Keratinocyte (primary cell): Measurements from ENCODE around the gene MEIOC.

Source experiments
- EZH2 ChIP-seq: IDR thresholded peaks from one replicate; pipeline ENCODE4 v1.6.1; 2012; ENCODE audit warnings: inconsistent platforms, mild to moderate bottlenecking, low read length, moderate library complexity
- TF ChIP-seq, protein P1 (sequence below), 3 experiments: IDR thresholded peaks in 1 of 3; conservative IDR thresholded peaks in 1 of 3; optimal IDR thresholded peaks in 1 of 3; 2 replicates in 2 of 3; 3 replicates in 1 of 3; pipeline versions ENCODE3 to v1.5.1; 2011; ENCODE audit warnings: low read length in 3 of 3, mild to moderate bottlenecking in 3 of 3, moderate library complexity in 2 of 3, control low read depth in 1 of 3, inconsistent platforms in 1 of 3; ENCODE audit not compliant: insufficient read depth in 2 of 3; ENCODE audit errors: extremely low read depth in 1 of 3

- TF ChIP-seq, protein P1, sequence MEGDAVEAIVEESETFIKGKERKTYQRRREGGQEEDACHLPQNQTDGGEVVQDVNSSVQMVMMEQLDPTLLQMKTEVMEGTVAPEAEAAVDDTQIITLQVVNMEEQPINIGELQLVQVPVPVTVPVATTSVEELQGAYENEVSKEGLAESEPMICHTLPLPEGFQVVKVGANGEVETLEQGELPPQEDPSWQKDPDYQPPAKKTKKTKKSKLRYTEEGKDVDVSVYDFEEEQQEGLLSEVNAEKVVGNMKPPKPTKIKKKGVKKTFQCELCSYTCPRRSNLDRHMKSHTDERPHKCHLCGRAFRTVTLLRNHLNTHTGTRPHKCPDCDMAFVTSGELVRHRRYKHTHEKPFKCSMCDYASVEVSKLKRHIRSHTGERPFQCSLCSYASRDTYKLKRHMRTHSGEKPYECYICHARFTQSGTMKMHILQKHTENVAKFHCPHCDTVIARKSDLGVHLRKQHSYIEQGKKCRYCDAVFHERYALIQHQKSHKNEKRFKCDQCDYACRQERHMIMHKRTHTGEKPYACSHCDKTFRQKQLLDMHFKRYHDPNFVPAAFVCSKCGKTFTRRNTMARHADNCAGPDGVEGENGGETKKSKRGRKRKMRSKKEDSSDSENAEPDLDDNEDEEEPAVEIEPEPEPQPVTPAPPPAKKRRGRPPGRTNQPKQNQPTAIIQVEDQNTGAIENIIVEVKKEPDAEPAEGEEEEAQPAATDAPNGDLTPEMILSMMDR (optimal IDR thresholded peaks at IDR 0.05 in 1 of 3, IDR thresholded peaks at IDR 0.05 in 1 of 3, conservative IDR thresholded peaks at IDR 0.05 in 1 of 3; ENCODE audit: extremely low read depth in 1 of 3, insufficient read depth in 2 of 3, low read length in 3 of 3) = no peak
- no peak for TF ChIP-seq EZH2
Observed at GRCh38 chr17:44722254-44722653, 66.0 kb downstream of the MEIOC start.
